HG02610 (cell line): ENCODE measurements around the gene NUMB.

Experiments
- ATAC-seq: cut with Tn5 transposase; IDR thresholded peaks from one replicate; pipeline ENCODE4 v1.9.1; 2021; ENCODE audit warnings: mild to moderate bottlenecking, moderate library complexity; ENCODE audit not compliant: unreplicated experiment

The NUMB gene

DNA sequence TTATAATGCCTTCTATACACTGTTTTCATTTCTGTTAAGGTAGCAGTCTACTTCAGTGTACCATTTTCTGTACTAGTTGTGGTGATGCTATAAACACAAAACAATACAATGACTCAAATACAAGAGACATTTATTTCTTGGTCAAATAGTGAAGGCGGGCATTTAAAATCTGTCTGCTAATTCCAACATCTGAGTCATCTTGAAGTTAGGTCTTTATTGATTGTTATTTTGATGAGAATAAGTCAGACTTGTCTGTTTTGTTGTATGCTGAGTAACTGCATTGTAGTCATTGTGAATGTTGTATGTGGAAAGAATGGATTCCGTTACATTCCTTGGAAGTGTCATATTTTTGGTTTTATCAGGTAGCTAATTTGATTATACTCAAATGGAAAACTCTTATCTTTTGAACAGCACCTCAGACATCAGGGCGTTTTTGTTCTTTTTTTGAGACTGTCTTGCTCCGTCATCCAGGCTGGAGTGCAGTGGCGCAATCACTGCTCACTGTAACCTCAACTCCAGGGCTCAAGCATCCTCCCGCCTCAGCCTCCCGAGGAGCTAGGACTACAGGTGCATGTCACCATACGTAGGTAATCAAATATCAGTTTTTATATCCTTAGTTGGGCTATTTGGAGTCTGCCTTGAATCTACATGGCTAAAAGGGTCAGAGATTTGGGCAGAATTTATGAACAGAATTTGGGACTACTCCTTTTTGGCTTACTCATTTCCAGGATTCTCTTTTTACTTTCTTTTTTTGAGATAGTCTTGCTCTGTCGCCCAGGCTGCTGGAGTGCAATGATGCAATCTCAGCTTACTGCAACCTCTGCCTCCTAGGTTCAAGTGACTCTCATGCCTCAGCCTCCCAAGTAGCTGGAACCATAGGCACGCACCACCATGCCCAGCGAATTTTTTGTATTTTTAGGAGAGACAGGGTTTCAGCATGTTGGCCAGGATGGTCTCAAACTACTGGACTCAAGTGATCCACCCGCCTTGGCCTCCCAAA, 164.3 kb downstream of the NUMB start:
- ATAC-seq = no peak

DNA sequence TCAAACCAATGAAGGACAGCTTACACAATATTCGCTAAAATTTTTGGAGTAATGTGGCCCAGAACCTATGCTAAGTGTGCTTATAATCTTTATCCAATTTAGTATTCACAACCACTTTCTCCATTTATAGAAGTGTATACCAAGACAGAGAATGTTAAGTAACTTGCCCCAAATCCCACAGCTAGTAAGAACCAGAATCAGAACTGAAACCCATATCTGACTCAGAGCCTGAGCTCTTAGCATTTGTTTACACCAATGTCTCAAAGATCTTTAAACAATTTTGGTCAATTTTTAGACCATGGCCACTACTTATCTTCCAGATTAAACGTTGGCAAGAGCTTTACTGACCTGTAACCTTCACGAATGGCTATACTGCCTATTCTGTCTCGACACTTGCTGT, 168.1 kb downstream of the NUMB start:
- ATAC-seq = peak; percentile 85

DNA sequence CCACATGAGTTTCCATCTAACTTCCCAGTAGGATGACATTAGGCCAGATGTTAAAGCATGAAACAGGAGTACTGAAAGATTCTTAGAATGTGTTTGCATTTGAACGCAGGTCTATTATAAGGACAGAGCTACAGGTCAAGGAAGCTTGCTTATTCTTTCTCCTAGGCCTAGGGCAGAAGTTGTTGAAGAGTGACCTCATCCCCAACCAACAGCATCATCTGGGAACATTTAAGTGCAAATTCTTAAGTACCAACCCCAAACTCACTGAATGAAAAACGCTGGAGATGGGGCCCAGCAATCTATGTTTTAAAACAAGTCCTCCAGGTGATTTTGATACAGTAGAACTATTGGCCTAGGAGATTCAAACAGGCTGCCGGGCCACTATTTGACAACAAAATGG, 168.6 kb downstream of the NUMB start:
- ATAC-seq = no peak

DNA sequence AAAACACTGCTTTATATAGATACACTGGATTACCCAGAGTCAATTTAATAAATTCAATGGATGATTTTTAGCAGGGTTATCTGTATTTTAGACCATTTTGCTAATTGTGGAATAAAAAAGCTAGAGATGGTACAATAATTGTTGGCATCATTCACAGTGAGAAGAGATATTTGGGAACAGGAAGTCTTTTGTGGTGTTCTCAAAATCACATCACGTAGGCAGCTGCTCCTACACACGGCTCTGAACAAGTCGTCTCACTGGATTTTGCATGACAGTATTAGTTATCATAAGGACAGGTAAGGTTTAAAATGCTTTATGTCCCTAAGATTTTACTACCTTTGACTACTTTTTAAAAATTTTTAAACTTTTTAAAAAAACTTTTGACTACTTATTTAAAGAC, 169.0 kb downstream of the NUMB start:
- ATAC-seq = no peak

DNA sequence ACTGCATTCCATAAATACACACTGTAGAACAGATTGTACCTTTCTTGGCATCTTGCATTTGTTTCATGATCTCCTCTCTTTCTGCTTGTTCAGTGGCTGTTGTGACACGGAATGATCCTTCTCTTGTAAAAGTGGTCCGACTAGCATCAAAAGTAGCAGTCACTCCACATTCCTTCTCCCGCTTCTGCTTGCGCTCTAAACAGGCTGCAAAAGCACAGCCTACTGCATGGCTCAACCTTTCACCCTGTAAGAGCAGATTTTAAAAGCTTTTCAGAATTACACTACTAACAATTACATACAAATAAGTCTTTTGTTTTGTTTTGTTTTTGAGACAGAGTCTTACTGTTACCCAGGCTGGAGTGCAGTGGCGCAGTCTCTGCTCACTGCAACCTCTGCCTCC, 171.3 kb downstream of the NUMB start:
- no peak for ATAC-seq

DNA sequence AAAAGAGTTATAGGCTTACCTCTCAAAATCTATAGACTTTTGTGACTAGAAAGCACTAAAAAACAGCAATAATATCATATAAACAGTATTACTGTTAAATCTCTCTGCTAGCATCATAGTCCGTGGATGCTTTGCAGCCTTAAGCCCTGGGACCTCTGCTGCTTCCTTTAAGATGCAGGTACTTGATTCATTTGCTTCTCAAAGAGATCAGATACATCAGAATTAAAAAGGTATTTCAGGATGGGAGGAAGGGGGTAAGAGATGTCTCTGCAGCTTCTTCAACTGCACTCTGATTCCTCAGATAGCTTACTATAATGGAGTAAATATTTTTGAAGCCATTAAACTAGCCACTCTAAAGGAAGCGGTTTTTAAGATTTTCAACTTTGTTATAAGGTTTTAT, 171.7 kb downstream of the NUMB start:
- ATAC-seq = no peak

DNA sequence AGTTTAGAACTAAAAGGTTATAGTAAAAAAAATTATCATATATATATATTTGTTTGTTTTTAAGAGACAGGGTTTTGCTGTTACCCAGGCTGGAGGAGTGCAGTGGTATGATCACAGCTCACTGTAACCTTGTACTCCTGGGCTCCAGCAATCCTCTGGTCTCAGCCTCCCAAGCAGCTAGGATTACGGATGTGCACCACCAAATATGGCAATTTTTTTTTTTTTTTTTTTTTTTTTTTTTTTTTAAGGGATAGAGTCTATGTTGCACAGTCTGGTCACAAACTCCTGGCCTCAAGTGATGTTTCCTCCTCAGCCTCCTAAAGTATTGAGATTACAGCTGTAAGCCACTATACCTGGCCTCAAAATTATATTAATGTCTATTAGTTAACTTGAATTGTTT, 172.4 kb downstream of the NUMB start:
- ATAC-seq = no peak

DNA sequence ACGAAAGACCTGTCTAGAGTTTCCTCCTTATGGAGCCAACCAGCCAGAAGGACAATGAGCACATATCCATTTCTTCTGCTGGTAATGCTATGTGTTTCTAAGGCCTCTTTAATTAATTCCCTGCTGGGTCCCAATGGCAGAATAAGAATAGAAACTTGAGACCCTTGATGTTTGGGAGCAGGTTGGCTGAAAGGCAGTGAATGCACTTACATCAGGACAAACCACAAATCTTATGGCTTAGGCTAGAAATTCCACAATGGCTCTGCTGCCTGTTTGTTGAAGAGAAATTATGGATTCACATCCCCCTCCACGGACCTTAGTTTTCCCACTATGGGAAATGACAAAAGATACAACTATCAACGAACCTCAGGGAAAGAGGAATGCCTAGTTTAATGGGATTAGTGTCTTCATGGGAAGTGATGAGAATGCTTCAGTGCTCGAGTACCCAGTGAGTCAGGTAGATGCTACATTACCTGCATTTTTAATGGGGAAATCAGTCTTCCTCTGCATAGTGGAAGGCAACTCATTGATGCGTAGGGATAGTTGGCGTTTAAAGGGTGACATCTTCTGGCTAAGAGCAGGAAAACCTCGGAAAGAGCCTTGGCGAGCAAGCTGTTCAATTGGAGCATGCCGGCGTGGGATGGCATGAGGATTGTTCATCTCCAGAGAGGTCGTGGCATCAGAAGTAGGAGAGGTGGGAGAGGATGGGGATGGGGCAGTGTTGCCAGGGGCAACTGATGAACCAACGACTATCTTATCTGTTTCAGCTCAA, 174.6 kb downstream of the NUMB start:
- no peak for ATAC-seq

DNA sequence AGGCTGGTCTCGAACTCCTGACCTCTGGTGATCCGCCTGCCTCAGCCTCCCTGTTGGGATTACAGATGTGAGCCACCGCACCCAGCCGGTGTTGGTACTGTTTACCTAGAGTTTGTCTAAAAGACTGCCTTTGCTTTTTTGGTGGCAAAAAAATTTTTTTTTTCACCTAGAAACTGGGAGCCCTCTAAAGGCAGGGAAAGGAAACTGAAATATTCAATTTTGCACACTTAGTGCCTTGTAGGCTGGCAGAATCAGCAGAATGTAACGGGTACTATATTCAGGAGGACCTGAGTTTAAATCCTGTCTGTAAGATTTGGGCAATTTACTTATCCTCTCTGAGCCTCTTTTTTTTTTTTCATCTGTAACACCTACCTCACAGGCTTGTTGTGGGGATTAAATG, 177.4 kb downstream of the NUMB start:
- ATAC-seq = no peak

DNA sequence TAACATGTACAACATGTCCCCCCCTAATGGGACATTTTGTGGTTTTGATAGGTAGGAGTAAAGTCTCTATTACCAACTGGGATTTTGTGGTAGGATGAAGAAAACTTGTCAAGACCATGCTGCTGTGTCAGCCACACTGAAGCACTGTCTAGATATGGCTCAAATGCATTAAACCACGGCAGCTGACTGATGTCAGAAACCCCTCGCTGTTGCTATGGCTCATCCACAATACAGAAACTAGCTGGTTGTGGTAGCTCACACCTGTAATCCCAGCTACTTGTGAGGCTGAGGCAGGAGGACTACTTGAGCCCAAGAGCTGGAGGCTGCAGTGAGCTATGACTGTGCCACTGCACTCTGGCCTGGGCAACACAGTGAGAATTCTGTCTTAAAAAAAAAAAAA, 181.0 kb downstream of the NUMB start:
- ATAC-seq = no peak

DNA sequence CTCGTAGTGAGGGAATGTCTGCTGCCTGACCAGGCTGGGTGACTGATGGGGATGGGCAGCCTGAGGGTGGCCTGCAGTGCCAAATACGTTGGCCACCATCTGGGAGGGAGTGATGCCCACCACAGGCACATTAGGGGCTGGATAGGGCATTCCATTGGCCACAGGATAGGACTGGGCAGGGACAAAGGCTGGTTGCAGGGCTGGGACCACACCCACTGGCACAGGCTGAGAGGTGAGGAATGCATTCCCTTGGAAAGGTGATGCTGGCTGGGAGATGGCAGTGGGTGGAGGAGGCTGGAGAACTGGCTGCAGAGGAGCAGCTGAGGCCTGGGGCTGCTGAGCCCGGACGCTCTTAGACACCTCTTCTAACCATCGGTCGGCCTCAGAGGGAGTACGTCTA, 181.5 kb downstream of the NUMB start:
- no peak for ATAC-seq

DNA sequence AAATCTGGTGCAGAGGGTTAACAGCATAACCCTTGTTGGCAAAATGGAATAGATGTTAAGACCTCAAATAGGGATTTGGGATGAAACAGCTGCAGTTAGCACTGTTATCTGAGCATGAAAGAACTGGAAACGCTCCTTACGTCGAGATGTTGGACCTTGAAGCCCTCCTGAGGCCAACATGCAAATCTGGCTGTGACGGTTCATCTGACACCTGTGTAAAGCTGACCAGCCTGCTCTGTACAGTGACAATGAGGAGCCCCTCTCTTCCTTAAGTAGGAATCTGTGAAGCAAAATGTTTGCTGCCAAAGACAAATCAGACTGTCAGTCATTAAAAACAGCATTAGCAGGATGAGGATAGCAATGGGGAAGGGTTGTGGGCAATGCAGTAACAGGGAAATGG, 184.5 kb downstream of the NUMB start:
- ATAC-seq = no peak

DNA sequence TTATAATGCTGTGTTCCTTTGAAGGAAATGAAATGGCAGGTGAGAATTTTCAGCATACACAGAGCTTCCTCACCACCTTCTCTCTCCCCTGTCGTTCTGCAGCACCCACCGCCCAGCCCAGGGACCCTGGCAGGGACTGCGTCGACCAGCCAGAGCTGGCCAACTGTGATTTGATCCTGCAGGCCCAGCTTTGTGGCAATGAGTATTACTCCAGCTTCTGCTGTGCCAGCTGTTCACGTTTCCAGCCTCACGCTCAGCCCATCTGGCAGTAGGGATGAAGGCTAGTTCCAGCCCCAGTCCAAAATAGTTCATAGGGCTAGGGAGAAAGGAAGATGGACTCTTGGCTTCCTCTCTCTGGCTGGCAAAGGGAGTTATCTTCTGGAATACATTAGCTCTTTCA, 186.0 kb downstream of the NUMB start:
- ATAC-seq = no peak

DNA sequence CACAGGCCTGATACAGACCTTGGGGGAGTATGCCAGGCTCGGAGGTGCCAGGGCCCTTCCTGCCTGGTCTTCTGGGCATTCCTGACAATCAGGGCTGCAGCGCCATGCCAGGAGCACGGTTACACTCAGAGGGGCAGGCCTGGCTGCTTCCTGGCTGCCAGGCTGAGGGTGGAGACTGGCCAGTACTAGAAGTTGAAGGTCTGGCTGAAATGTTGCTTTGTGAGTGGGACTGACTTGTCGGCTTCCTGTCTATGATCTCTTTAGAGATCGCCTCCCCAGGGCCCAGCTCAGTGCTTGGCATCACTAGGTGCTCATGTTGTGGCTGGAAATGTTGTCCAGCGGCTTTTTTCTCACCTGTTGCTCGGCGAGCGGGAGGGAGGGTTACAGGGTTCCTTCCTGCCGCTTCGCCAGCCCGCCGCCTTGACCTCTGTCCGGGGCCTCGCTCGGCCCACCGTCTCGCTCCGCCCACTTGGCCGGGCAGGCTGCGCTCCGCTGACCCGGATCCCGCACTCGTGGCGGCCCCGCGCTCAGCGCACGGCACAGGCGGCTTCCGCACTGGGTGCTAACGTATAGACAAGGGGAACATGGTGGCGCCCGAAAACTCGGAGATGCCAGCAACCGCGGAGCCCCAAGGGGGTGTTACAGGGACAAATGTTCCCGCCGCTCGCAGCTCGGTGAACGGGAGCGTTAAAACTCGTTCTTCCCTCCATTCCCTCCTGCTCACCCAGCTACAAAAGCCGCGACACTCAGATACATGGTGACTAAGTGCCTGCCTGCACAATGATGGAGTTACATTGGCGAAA, 188.4 kb downstream of the NUMB start:
- ATAC-seq = peak; percentile 71

DNA sequence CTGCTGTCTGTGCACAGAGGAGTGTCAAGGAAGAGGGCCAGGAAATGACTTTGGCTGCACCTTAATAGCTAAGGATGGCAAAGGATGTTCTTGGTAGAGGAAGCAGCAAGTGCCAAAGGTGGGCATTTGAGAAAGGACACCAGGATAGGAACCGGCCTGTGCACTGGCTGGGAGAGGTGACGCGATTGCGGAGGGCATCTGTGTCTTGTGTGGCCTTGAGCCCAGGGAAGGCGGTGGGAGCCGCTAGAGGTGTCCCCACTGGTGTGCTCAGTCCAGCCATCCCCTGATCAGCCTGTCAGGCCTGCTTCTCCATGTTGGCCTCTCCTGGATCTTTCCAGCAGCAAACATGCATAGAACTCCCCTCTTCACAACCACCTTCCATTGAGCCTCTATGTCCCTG, 190.9 kb downstream of the NUMB start:
- no peak for ATAC-seq

DNA sequence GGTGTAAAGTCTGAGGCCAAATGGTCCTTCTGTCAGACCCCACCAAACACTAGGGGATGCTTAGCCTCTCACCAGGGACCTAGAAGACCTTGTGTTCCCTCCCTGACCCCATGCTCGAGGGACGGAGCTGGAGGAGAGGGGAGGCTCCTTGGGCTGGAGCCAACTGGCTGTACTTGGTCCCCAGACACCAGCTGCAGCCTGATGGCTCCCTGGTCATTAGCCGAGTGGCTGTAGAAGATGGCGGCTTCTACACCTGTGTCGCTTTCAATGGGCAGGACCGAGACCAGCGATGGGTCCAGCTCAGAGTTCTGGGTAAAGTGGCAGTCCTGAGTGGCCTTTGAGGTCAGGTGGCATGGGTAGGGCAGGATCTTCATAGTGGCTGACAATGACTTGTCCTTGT, 192.0 kb downstream of the NUMB start:
- ATAC-seq = no peak

DNA sequence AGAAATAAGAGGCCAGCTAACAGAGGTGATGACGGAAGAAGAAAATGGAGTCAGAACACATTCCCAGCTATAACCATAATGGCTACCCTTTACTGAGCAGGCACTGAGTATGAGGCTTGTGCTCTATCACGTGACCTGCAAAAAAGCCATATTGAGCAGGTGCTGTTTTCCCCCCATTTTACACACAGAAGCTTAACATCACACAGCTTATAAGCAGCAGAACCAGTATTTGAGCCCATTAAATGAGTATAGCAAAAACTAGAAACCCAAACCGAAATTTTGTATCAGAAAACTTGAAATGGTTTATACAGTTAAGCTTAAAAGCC, 192.7 kb downstream of the NUMB start:
- ATAC-seq = no peak

DNA sequence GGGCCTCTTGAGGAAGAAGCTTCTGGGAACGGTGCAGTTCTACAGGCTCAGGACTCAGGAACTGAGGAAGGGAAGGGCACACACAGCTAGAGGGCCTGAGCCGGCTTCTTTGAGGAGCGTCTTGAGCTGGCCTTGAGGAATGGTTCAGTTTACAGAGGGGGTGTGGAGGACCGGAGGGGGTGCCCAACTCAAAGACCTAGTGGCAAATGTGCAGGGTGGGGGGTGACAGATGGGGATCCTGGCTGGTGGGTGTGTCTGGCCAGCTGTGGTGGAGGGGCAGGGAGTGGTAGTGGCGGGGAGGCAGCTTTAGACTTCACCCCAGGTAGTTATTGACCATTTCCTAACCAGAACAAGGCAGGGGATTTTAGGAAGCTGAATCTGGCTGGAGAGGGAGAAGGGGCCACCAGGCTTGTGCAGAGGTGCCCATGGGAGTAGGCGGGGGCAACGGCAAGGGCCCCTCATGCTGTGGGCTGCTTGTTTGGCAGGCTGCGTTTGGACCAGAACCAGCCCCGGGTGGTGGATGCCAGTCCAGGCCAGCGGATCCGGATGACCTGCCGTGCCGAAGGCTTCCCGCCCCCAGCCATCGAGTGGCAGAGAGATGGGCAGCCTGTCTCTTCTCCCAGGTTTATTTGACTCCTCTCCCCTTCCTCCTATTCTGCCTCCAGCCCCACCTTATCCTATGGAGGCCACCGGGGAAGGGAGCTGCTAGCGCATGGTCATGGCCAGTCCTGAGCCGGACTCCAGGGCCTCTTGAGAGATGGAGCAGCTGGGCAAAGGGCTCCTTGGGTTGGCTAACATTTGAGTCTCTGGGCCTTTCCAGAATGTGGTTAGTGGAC, 193.2 kb downstream of the NUMB start:
- no peak for ATAC-seq

DNA sequence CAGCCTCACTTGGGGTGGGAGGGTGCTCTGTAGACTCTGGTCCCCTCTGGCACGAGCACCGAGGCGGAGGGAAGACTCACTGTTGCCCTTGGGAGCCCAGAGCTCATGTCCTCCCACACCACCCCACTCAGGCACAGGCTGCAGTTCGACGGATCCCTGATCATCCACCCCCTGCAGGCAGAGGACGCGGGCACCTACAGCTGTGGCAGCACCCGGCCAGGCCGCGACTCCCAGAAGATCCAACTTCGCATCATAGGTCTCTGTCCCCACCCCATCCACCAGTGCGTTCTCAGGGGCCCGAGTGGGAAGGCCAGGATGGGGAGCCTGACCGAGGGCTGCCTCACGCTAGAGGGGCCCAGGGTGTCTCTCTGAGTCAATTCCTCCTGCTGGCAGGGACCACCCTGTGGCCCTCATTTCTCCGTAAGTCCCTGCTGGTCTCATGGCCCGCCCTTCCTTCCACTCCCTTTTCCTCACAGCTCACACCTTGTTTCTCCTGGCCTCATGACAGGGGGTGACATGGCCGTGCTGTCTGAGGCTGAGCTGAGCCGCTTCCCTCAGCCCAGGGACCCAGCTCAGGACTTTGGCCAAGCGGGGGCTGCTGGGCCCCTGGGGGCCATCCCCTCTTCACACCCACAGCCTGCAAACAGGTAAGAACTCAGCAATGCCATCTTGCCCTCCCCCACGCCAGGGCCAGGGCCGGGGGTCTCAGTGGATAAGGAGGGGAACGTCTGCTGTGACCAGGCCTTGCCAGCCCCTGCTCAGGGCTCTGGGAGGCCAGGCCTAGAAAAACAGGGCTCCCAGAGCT, 194.1 kb downstream of the NUMB start:
- ATAC-seq = no peak

DNA sequence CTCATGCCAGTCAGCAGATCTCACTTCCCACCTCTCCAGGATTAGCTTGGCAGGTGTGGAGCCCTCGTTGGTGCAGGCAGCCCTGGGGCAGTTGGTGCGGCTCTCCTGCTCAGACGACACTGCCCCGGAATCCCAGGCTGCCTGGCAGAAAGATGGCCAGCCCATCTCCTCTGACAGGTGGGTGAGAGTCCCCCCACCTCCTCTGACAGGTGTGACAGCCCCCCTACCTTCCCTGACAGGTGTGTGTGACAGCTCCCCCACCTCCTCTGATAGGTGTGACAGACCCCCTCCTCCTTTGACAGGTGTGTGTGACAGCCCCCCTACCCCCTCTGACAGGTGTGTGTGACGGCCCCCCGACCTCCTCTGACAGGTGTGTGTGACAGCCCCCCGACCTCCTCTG, 194.7 kb downstream of the NUMB start:
- no peak for ATAC-seq
